ENCODE data around the gene LARGE1. TPM values are rescaled to one million over a fixed set of nuclear protein-coding genes. Genes with fewer than 3 reads are reported as not detected.

LARGE1 gene
- total and polyA plus RNA-seq, 2 of the 8 experiments (the other 6 are each of a cell fraction or from before 2014, with no cell fraction given), result 43.7 to 83.0 TPM

DNA sequence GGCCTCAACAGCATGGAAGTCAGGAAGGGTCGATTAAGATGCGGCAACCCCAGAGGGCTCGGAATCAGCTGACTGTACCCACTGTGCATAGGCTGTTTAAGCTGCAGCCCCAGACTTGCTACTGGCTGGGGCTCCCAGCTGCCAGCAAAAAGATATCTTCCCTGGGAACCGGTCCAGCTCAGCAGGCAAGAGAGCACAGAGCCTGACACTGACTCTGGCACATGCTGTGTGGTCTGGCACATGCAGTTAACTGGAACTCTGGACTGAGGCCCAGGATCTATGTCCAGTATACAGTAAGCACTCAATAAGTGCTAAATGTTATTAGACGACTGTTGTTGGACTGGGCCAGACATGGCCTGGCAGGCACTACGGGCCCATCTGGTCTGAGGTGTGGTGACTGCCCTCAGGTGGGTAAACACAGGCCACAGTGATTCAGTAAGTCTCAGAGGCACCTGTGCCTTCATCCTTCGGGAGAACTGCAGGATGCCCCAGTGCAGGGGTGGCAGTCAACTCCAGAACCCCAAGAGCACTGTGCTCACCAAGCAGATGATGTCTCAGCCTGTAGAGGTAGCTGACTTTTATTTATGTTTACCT, 87.6 kb downstream of the LARGE1 start (continued):
- TF ChIP-seq KDM1A (IDR thresholded peaks at IDR 0.05; ENCODE audit: borderline replicate concordance, low read length) (no peak), BRCA1 (IDR thresholded peaks at IDR 0.05; ENCODE audit: low read depth, low read length) (no peak), RFX5 (IDR thresholded peaks at IDR 0.05; ENCODE audit: borderline replicate concordance, low read depth, low read length) (no peak), POU5F1 (IDR thresholded peaks at IDR 0.05; ENCODE audit: low read depth, low read length) (no peak), GABPA (IDR thresholded peaks at IDR 0.05; ENCODE audit: borderline replicate concordance, insufficient read depth, low read length) (no peak)
- TF ChIP-seq, protein P1, sequence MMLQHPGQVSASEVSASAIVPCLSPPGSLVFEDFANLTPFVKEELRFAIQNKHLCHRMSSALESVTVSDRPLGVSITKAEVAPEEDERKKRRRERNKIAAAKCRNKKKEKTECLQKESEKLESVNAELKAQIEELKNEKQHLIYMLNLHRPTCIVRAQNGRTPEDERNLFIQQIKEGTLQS (IDR thresholded peaks at IDR 0.05; ENCODE audit: insufficient read depth, low read depth, low read length), result no peak
- TF ChIP-seq, protein P2, sequence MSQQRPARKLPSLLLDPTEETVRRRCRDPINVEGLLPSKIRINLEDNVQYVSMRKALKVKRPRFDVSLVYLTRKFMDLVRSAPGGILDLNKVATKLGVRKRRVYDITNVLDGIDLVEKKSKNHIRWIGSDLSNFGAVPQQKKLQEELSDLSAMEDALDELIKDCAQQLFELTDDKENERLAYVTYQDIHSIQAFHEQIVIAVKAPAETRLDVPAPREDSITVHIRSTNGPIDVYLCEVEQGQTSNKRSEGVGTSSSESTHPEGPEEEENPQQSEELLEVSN (IDR thresholded peaks at IDR 0.05), result no peak
